GM13977 (cell line): ENCODE results near the gene TICRR.

Experiments
- DNase-seq: peaks from one replicate; pipeline ENCODE4 v3.0.0; 2012; ENCODE audit warnings: low spot score
- in situ Hi-C: fragments of 300-500 bp; cut with MboI; formaldehyde crosslinking; loops from one replicate; pipeline ENCODE4 v1.12.0; 2022; ENCODE audit warnings: low sequenced_read_pairs, low pct_unique_long_range_greater_than_20kb, mixed read lengths, inconsistent platforms; ENCODE audit not compliant: unreplicated experiment
- TF ChIP-seq, protein P1 (sequence below): IDR thresholded peaks from 2 replicates; pipeline ENCODE4 v1.5.1; 2012; ENCODE audit warnings: mild to moderate bottlenecking, control low read depth; ENCODE audit not compliant: insufficient read depth; ENCODE audit errors: extremely low read depth, missing control alignments

Gene TICRR

DNA sequence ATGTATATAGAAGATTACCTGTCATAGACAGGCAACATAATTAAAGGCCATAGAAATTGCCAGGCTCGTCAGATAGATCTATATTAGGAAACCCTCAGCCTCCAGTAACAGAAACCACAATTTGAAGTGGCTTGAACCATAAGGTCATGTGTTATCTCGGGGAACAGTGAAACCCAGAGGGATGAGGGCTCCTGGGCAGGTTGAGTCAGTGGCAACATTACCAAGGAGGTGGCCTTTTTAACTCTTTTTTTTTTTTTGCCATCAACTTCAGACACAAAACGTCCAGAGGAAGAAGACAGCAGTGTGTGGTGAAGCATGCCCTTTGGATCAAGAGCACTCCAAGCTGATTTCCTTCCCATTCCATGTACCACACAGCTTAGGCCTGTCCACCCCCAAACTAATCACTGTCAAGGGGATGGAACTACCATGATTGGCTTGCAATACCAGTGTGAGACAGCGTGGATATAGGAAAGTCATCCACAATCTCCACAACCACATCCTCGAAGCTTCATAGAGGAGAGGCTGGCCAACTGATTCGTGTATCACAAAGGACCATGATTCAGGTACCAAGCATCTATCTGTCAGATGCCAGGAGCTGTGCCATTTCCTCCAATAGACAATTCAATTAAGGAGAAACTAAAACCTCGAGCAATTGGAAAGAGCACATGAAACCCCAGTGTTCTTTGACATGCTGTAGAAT, 81.0 kb downstream of the TICRR start:
- DNase-seq, result no peak
- in situ Hi-C loops, result no loop called here
- TF ChIP-seq, protein P1, sequence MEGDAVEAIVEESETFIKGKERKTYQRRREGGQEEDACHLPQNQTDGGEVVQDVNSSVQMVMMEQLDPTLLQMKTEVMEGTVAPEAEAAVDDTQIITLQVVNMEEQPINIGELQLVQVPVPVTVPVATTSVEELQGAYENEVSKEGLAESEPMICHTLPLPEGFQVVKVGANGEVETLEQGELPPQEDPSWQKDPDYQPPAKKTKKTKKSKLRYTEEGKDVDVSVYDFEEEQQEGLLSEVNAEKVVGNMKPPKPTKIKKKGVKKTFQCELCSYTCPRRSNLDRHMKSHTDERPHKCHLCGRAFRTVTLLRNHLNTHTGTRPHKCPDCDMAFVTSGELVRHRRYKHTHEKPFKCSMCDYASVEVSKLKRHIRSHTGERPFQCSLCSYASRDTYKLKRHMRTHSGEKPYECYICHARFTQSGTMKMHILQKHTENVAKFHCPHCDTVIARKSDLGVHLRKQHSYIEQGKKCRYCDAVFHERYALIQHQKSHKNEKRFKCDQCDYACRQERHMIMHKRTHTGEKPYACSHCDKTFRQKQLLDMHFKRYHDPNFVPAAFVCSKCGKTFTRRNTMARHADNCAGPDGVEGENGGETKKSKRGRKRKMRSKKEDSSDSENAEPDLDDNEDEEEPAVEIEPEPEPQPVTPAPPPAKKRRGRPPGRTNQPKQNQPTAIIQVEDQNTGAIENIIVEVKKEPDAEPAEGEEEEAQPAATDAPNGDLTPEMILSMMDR, result no peak

DNA sequence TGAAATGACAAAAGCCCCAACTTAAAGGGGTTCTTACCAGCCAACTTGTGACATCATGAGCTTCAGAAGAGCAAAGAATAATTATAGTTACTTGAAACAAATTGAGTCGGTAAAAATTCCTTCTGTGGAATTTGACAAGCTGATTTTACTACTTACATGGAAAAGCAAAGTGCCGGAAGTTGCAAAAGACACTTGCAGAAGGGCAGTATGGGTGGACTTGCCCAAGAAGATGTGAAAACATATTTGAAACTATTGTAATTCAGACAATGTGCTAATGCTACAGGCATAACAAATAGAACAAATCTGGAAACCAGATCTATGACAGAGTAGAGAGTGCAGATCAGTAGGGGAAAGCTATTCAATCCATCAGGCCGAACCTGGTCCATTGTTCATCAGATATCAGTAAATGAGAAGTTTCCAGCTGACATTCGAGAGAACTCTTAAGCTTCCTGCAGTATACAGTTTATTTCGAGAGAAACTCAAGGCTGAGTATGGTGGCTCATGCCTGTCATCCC, 82.5 kb downstream of the TICRR start:
- in situ Hi-C loops, result no loop called here
- no peak for DNase-seq
- TF ChIP-seq, protein P1, result no peak

DNA sequence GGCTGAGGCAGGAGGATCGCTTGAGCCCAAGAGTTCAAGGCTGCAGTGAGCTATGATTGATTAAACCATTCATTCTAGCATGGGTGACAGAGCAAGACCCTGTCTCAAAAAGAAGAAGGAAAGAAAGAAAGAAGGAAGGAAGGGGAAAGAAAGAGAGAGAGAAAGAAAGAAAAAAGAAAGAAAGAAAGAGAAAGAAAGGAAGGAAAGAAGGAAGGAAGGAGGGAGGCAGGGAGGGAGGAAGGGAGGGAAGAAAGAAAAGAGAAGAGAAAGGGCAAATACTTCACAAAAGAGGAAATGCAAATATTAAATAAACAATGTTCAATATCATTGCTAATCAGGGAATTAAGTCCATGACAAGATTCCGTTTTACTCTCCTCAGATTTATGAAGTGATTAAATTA, 84.0 kb downstream of the TICRR start:
- TF ChIP-seq, protein P1, result no peak
- DNase-seq, result no peak
- in situ Hi-C loops, result no loop called here

DNA sequence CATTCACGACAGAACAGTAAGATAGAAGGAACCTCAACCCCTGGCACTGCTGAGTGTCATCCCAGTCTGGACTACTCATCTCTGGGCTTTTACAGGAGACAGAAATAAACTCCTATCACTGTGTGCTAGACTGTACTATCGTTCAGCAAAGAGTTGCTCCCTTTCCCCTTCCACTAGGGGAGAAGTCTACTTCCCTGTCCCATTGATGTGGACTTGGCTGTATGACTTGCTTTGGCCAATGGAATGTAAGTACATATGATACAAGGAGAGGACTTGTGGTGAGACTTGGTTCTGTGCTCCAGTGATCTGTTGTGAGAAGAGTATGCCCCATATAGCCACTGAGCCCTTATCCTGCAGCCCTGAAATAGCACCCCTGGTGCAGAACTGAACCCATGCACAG, 85.3 kb downstream of the TICRR start:
- in situ Hi-C loops, result no loop called here
- no peak for DNase-seq
- TF ChIP-seq, protein P1, result no peak

DNA sequence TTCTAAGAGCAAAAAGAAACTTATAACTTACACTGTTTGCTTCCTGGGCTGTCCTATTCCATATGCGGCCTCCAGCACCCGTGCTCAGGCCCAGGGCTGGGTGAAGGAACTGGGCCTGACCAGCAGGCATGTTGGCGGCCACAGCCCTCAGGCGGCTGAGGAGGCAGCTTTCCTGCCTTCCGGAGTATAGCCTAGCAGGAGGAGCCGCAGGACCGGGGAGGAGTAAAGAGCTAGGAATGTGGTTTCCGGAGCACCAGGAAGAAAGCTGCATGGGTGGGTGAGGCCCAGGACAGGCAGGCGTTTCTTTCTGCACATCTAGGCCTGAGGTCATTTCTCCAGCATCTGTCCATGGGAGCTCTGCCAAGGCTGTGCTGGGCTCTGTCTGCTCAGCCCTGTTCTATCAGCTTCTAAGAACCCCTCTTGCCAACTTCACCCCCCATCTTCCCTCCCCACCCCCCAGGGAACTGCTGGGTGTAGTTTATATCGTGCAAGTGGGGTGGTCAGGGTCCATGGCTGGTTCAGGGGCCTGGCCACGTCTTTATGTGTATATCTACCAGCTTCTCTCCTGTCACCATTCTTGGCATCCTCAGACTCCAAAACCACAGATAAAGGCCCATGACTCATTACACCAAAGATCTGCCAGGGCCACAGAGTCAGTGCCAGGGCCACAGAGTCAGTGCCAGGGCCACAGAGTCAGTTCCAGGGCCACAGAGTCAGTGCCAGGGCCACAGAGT, 87.8 kb downstream of the TICRR start:
- no peak for DNase-seq
- in situ Hi-C loops, result no loop called here
- TF ChIP-seq, protein P1, result no peak

DNA sequence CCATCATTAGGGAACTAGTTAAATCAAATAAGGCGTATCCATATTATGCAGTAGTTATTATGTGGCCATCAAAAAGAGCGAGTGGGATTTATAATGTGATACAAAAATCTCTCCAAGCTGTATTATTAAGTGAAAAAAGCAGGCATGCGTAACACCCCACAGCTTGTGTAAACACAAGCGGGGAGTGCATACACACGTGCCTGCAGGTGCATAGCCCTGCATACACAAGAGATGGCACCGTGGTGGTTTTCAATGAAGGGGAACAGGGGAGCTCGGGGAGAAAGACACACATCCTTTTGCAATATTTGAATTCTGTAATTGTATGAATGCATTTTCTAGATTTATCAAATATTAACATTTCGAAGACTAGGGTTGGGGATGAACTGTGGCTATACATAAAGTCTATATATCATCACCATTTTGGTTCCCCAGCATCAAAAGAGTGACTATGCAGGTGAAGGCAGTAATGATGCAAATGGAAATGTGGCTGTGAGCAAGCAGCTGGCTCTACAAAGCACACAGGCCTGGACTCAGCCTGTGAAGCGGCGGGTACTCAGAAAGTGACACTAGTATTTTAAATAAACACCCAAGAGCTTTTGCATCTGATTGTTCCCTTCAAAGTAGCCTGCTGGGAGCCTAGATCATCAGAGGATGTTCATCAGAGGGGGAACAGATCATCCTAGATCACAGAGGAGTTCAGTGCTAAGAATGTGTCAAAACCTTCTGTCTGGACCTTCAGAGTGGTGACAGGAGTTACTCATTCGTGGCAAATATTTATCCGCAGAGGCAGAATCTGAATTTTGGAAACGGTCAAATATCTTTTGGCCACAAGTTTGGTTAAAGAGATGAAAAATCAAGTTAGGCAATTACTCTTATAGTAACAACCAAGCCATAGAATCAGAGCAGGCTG, 89.4 kb downstream of the TICRR start:
- TF ChIP-seq, protein P1, result no peak
- no peak for DNase-seq
- in situ Hi-C loops, result no loop called here
